Midbrain (tissue), 1 donor: ENCODE data around the gene SPANXN1.
"Not testable (repeated sequence)": the region's sequence is repeated elsewhere in the genome, so short reads cannot be mapped to it uniquely, and the experiment has no call there.

Source experiments
- DNase-seq: peaks from one replicate; lab custom pipeline; 2025; lab: John Stamatoyannopoulos, UW

SPANXN1 gene

GRCh38 chrX:145247203-145247602, at the start of gene SPANXN1:
SPANXN1 (plus strand) TSS chrX:145247503; CDS start chrX:145247587, 84 bp downstream.
- DNase-seq: not testable (repeated sequence)

- DNase-seq: no peak
Observed at GRCh38 chrX:145199078-145199477, 48.2 kb upstream of the SPANXN1 start.

GRCh38 chrX:145213504-145213903, 33.8 kb upstream of the SPANXN1 start:
- no peak for DNase-seq

GRCh38 chrX:145292218-145292617, 44.9 kb downstream of the SPANXN1 start:
- no peak for DNase-seq
